ENCODE data around the gene RPLP2. TPM values are rescaled to one million over a fixed set of nuclear protein-coding genes. Genes with fewer than 3 reads are reported as not detected.

Gene RPLP2
- 1,691 to 2,493 TPM (median 2,369 TPM) in 5 replicates for total RNA-seq (2022; extraction: Qiagen RNA extraction)

DNA sequence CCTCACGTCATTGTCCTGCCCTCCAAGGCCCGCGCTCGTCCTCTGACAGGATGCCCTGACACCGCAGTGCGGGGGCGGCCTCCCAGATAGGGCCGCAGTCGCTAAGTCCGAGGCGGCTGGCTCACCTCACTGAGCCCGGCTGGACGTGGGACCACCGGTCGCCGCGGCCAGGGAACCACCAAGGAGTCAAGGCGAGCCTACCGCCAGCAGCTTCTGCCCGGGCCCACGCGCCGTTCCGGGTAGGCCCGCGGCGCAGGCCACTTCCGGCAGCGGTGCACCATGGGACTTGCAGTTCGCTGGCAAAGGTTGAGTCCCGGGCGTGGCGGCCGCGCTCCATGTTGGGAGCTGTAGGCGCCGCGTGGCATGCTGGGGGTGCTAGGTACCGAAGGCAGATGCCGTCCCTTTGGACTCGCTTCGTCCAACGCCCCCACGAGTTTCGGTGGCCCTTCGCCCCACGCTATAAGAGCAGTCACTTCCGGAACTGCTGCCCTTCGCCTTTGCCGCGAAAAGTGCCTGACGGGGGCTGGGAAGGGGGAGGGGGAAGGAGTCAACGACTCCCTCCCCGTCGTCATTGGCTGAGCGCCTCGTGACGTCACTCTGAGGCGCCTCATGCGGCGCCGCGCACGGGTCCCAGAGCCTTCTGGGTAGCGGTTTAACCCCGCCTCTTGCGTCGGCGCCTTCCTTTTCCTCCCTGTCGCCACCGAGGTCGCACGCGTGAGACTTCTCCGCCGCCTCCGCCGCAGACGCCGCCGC lies at the start of gene RPLP2:
Gene RPLP2 (plus strand): TSS at position 681 of the 753 bp plus-strand sequence. CDS start 268 bp downstream, outside the sequence.

DNA sequence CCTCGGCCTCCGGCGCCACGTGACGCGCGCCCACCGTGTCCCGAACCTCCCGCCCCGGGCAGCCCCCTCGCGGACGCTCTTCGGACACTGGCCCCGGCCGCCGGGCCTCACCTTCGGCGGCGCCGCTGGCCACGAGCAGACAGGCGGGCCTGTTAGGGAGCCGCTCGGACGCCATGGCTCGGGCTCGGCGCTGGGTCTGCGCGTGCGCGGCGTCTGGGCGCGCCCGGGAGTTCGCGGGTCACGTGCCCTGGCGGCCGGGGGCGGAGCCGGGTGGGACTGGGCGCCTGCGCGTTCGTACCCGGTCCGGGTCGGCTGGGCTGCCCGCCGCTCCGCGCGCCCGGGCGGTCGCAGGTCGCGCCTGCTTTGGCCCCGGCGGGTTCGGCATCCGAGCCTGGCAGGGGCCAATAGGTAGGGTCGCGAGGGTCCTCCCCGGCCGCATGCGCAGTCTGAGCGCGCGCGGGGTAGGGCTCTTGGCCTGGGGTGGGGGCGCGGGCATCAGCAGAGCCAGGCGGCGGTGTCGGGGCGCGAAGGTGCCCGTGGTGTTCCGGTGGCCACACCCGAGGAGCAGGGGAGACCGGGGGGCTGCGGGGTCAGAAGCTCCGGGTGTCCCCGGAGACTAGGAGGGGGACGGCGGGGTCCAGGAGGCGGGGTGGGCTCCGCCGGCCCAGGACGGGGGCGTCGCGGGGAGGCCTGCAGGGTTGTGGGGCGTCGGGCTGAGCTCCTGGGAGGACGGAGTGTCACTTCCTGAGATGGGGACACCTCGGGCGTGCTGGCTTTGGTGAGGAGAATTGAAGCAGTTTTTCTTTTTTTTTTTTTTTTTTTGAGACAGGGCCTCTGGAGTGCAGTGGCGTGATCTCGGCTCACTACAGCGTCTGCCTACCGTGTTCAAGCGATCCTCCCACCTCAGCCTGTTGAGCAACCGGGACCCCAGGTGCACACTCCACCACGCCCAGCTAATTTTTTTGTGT lies 32.2 kb upstream of the RPLP2 start, which contains the start of gene GATD1:
Gene GATD1 (minus strand): TSS at position 200 of the 968 bp plus-strand sequence. CDS start 25 bp downstream, at position 175.

DNA sequence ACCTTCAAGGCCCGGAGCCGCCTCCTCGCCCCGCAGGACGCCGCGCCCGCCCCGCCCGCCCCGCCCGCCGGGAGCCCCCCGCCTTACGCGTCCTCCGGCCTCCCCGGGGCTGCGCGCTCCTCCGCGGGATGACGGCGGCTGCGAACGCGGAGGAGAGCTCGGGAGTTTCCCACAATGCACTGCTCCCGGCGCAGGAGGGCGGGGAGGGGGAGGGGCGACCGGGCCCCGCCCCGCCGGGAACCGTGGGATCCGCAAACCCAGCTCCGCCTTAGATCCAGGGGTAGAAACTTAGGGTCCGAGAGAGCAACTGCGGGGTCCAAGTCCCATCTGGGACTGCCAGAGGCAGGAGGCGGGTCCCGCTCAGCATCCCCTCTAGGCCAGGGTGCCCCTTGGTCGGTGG lies 19.8 kb upstream of the RPLP2 start, which contains the start of gene CEND1:
Gene CEND1 (minus strand): TSS at position 148 of the 400 bp plus-strand sequence. CDS start 1,514 bp downstream, outside the sequence.

DNA sequence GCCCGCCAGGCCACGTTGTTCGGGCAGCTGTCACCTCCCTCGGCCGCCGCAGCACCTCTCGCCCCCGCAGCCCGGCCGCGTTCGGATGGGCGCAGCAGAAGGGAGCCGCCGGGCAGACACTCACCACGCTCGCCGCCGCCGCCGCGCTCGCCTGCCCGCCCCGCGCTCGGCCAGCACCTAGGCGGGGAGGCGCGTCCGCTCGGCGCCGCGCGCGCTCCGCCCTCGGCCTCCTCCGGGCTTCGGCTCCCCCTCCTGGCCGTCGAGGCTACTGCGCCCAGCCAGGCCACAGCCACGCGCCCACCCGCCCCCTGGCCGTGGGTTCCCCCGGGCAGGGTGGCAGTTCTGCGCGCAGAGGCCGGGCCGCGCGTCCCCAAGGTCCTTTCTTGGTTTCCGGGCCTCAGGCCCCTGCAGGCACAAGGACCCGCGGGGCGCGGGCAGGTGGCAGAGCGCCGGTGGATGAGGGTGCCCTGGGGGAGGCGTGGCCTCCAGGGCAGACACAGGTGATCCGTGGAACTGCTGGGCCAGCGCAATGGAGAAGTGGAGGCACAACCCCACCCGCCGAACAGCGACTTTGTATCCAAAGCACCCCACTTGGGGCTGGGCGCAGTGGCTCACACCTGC lies 11.6 kb upstream of the RPLP2 start, which contains the start of gene SLC25A22:
Gene SLC25A22 (minus strand): TSS at position 189 of the 621 bp plus-strand sequence. CDS start 3,275 bp downstream, outside the sequence.

DNA sequence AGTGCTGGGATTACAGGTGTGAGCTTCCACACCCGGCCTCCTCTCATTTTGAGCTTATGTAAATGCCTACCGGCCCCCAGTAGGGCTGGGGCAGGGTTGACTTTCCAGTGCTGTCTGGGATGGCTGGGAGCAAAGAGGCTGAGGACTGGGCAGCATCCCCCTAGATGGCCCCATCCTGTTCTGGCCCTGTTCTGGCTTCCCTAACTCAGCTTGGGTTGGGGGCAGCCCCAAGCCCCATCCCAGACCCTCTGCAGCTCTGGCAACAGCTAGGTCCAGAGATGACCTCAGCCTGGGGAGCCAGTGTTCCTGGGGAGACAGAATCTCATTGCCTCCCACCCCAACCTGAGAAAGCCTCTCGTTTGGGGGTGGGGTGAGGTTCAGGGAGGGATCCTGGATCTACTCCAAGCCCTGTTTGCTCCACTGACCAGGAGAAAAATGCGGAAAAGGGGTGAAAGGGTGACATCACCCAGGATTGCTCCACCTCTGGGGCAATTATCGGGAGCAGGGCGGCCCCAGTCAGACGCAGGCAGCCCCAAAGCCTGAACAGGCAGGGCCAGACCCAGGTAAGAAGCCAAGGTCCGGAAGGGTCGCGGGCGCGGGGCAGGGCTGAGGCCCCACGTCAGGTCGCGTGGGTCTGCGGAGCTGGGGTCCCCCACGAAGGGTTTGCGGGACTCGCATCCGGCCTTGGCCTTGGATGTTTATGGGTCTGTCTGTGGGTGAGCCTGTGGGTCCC lies 8.8 kb downstream of the RPLP2 start, which contains the start of gene PNPLA2:
Gene PNPLA2 (plus strand): TSS at position 519 of the 733 bp plus-strand sequence. CDS start 805 bp downstream, outside the sequence.

DNA sequence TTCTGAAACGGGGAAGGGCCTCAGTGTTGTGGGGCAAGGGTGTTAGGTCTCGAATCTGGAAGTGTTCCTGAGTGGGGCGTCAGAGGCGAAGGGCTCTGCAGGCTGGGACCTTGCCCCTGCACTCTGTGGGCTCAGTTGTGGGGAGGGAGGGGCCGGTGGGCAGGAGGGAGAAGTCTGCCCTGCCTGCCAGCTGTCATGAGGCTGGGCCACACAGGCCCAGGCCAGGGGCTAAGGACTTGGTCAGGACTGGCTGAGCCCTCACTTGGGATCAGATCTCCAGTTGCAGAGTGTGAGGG lies 18.1 kb downstream of the RPLP2 start, which contains the start of gene CRACR2B:
Gene CRACR2B (plus strand): TSS at position 23 of the 296 bp plus-strand sequence. CDS start 689 bp downstream, outside the sequence.

GRCh38 chr11:832529-833113 lies 22.9 kb downstream of the RPLP2 start, which contains the start of gene CD151:
TSS of gene CD151 (plus strand) at chr11:832952. CDS start at chr11:836070, 3,118 bp downstream.

DNA sequence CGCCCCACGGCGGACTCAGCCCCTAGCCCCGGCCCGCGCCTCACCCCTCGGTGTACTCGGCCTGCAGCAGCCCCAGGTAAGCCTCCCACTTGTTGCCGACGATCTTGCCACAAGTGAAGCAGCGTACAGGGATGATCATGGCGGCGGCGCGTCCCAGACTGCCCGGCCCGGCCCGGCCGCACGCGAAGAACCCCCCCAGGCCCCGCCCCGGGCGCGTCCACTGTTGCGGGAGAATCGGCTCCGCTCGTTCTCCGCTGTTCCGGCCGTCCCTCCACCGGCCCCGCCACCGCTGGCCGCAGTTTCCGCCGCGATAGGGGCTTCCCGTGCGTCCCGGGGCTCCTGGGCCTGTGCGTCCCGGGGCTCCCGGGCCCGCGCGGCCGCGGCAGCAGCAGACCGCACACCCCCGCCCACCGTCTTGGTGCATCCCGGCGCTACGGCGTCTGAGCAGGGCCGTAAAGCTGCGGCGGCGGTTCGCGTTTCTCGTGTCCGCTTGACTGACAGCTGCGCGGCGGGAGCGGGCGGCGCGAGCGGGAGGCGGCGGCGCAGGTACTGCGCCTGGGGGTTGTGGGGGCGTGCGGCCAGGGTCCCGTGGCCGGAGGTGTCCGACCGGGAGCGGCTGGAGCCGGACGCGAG lies 32.7 kb downstream of the RPLP2 start, which contains the start of the genes POLR2L and TSPAN4:
Gene POLR2L (minus strand): TSS at position 160 of the 633 bp plus-strand sequence. CDS start 21 bp downstream, at position 139.
Gene TSPAN4 (plus strand): TSS at position 483 of the 633 bp plus-strand sequence. CDS start 7,453 bp downstream, outside the sequence.

Other genes starting within 250 kb of the RPLP2 start
- gene LMNTD2, start 249.2 kb upstream of the RPLP2 start, total RNA-seq (2022; extraction: Qiagen RNA extraction) = 2.0 to 3.0 TPM (median 2.7 TPM) in 5 replicates
- 39.7 to 54.5 TPM (median 51.0 TPM) in 5 replicates for gene RASSF7, start 249.0 kb upstream of the RPLP2 start, total RNA-seq (2022; extraction: Qiagen RNA extraction)
- gene PHRF1, start 233.5 kb upstream of the RPLP2 start, total RNA-seq (2022; extraction: Qiagen RNA extraction) = 26.6 to 36.8 TPM (median 36.2 TPM) in 5 replicates
- gene IRF7, start 194.0 kb upstream of the RPLP2 start, total RNA-seq (2022; extraction: Qiagen RNA extraction) = 5.0 to 7.9 TPM (median 6.0 TPM) in 5 replicates
- gene CDHR5, start 185.0 kb upstream of the RPLP2 start, total RNA-seq (2022; extraction: Qiagen RNA extraction) = 0.06 to 0.26 TPM (median 0.18 TPM) in 4 of 5 replicates, not detected in the other
- not detected in 5 replicates for gene SCT, start 182.8 kb upstream of the RPLP2 start, total RNA-seq (2022; extraction: Qiagen RNA extraction)
- 0.09 to 0.64 TPM (median 0.32 TPM) in 5 replicates for gene DRD4, start 172.7 kb upstream of the RPLP2 start, total RNA-seq (2022; extraction: Qiagen RNA extraction)
- gene DEAF1, start 114.7 kb upstream of the RPLP2 start, total RNA-seq (2022; extraction: Qiagen RNA extraction) = 24.1 to 34.9 TPM (median 32.0 TPM) in 5 replicates
- gene TMEM80, start 114.2 kb upstream of the RPLP2 start, total RNA-seq (2022; extraction: Qiagen RNA extraction) = 7.6 to 12.4 TPM (median 8.4 TPM) in 5 replicates
- 68.5 to 140 TPM (median 124 TPM) in 5 replicates for gene EPS8L2, start 103.7 kb upstream of the RPLP2 start, total RNA-seq (2022; extraction: Qiagen RNA extraction)
- gene TALDO1, start 62.5 kb upstream of the RPLP2 start, total RNA-seq (2022; extraction: Qiagen RNA extraction) = 389 to 446 TPM (median 405 TPM) in 5 replicates
- 34.1 to 52.3 TPM (median 47.9 TPM) in 5 replicates for gene GATD1, start 32.5 kb upstream of the RPLP2 start, total RNA-seq (2022; extraction: Qiagen RNA extraction)
- 1.9 to 2.7 TPM (median 2.2 TPM) in 5 replicates for gene CEND1, start 19.9 kb upstream of the RPLP2 start, total RNA-seq (2022; extraction: Qiagen RNA extraction)
- 21.8 to 38.2 TPM (median 32.3 TPM) in 5 replicates for gene SLC25A22, start 11.7 kb upstream of the RPLP2 start, total RNA-seq (2022; extraction: Qiagen RNA extraction)
- 9.5 to 16.4 TPM (median 14.6 TPM) in 5 replicates for gene PIDD1, start 4.7 kb upstream of the RPLP2 start, total RNA-seq (2022; extraction: Qiagen RNA extraction)
- gene PNPLA2, start 8.9 kb downstream of the RPLP2 start, total RNA-seq (2022; extraction: Qiagen RNA extraction) = 41.0 to 62.3 TPM (median 56.7 TPM) in 5 replicates
- 4.0 to 6.3 TPM (median 5.2 TPM) in 5 replicates for gene CRACR2B, start 18.0 kb downstream of the RPLP2 start, total RNA-seq (2022; extraction: Qiagen RNA extraction)
- 806 to 852 TPM (median 825 TPM) in 5 replicates for gene CD151, start 23.0 kb downstream of the RPLP2 start, total RNA-seq (2022; extraction: Qiagen RNA extraction)
- gene POLR2L, start 32.6 kb downstream of the RPLP2 start, total RNA-seq (2022; extraction: Qiagen RNA extraction) = 607 to 738 TPM (median 630 TPM) in 5 replicates
- gene TSPAN4, start 32.9 kb downstream of the RPLP2 start, total RNA-seq (2022; extraction: Qiagen RNA extraction) = 128 to 207 TPM (median 190 TPM) in 5 replicates
- 71.0 to 76.7 TPM (median 73.6 TPM) in 5 replicates for gene CHID1, start 100.8 kb downstream of the RPLP2 start, total RNA-seq (2022; extraction: Qiagen RNA extraction)
- 32.5 to 39.1 TPM (median 37.7 TPM) in 5 replicates for gene AP2A2, start 115.9 kb downstream of the RPLP2 start, total RNA-seq (2022; extraction: Qiagen RNA extraction)
- gene MUC6, start 226.8 kb downstream of the RPLP2 start, total RNA-seq (2022; extraction: Qiagen RNA extraction) = 0.01 to 0.02 TPM in 2 of 5 replicates, not detected in the others